BJ (cell line): ENCODE measurements around the gene SIRT5. TPM values are rescaled to one million over a fixed set of nuclear protein-coding genes. Genes with fewer than 3 reads are reported as not detected.

Experiments used
- CTCF ChIA-PET: fragments of 350-600 bp; formaldehyde crosslinking; extraction: SDS; loops from one replicate; lab custom pipeline; 2021; ENCODE audit warnings: antibody characterized with exemption, inconsistent platforms; lab: Yijun Ruan, JAX
- POLR2A ChIA-PET: fragments of 300-600 bp; sonication (Branson Sonifier 250); formaldehyde crosslinking; extraction: SDS; loops from one replicate; lab custom pipeline; 2021; ENCODE audit warnings: antibody characterized with exemption; lab: Charles Lee
- DNase-seq: peaks from one replicate; pipeline ENCODE4 v3.0.0-alpha.2; 2011; ENCODE audit warnings: low read depth
- H3K27me3 ChIP-seq: 2 replicates; pipeline ENCODE4 v1.6.0; 2011; ENCODE audit warnings: low read length; ENCODE audit not compliant: control insufficient read depth, insufficient read depth
- H3K36me3 ChIP-seq: 2 replicates; pipeline ENCODE4 v1.5.1; 2011; ENCODE audit warnings: low read length; ENCODE audit not compliant: control insufficient read depth, insufficient read depth
- H3K4me3 ChIP-seq: 2 replicates; pipeline ENCODE4 v1.5.1; 2011; ENCODE audit warnings: low read depth, mild to moderate bottlenecking, control low read depth, low read length
- CTCF ChIP-seq: IDR thresholded peaks from 2 replicates; pipeline ENCODE4 v1.5.1; 2011; ENCODE audit warnings: low read depth, mild to moderate bottlenecking, control low read depth, inconsistent platforms, low read length, moderate library complexity; ENCODE audit not compliant: insufficient read depth
- polyA plus RNA-seq: library from polyadenylated mRNA; depleted of rRNA; stranded (reverse); fragments of >200 nt; gene quantifications from 2 replicates; pipeline ENCODE4 v1.2.3, GENCODE V29; 2011

SIRT5 gene
- polyA plus RNA-seq, 1 experiment, result 4.6 TPM

- peak; percentile 52 for TF ChIP-seq CTCF
- H3K27me3 ChIP-seq, result no peaks in the 10 kb centered on the region
- CTCF ChIA-PET, result interaction anchor here (0.7 to 2.7 kb wide), 10 partner anchors 9 to 402 kb away, joined by 3 to 15 read pairs (median 3); partner anchors contain the start of gene NOL7
- no peak for DNase-seq
- no peak overlapping the region for H3K4me3 ChIP-seq
- POLR2A ChIA-PET, result no interaction called here
- peaks cover 7% of the 10 kb centered on the region for H3K36me3 ChIP-seq
Measured at GRCh38 chr6:13624871-13625288, 50.5 kb downstream of the SIRT5 start.

GRCh38 chr6:13629459-13630116 is 55.2 kb downstream of the SIRT5 start:
- DNase-seq, result no peak
- ChIA-PET POLR2A (no interaction called here), CTCF (interaction anchor here (0.6 kb wide), 1 partner anchor 718 kb away, joined by 3 read pairs; no protein-coding TSS in a partner anchor)

GRCh38 chr6:13630499-13630898 is 56.1 kb downstream of the SIRT5 start:
- DNase-seq, result no peak
- POLR2A ChIA-PET, result no interaction called here
- no peak for TF ChIP-seq CTCF
- no peaks in the 10 kb centered on the region for H3K27me3 ChIP-seq
- H3K36me3 ChIP-seq, result no peaks in the 10 kb centered on the region; the same call in 1 of the 2 replicates
- H3K4me3 ChIP-seq, result no peak overlapping the region
- CTCF ChIA-PET, result no interaction called here

More at GRCh38 chr6:13629459-13630116, 55.2 kb downstream of the SIRT5 start:
- H3K4me3 ChIP-seq, result no peak overlapping the region
- H3K27me3 ChIP-seq, result no peaks in the 10 kb centered on the region
- no peaks in the 10 kb centered on the region; the same call in 1 of the 2 replicates for H3K36me3 ChIP-seq
- TF ChIP-seq CTCF, result no peak

- DNase-seq, result no peak
- POLR2A ChIA-PET, result no interaction called here
- Histone ChIP-seq H3K4me3 (no peak overlapping the region), H3K27me3 (no peaks in the 10 kb centered on the region), H3K36me3 (peaks cover 2% of the 10 kb centered on the region)
- no peak for TF ChIP-seq CTCF
- CTCF ChIA-PET, result interaction anchor here (1.3 to 2.3 kb wide), 3 partner anchors 8 to 24 kb away, joined by 3 to 10 read pairs (median 5); partner anchors contain the start of gene NOL7
Measured at GRCh38 chr6:13633343-13633742, 58.9 kb downstream of the SIRT5 start.

GRCh38 chr6:13635948-13636658 is 61.7 kb downstream of the SIRT5 start:
- Histone ChIP-seq H3K27me3 (no peaks in the 10 kb centered on the region), H3K4me3 (no peak overlapping the region), H3K36me3 (peaks cover 2% of the 10 kb centered on the region)
- no peak for TF ChIP-seq CTCF
- DNase-seq, result no peak
- ChIA-PET POLR2A (no interaction called here), CTCF (interaction anchor here (1.5 kb wide), 1 partner anchor 12 kb away, joined by 8 read pairs; no protein-coding TSS in a partner anchor)
